A549 (cell line): Measurements from ENCODE around the gene ZC3H13.

ENCODE experiments used
- EP300 ChIP-seq, 2 experiments: fragments of >200 bp; sonication (Bioruptor Twin); formaldehyde crosslinking; IDR thresholded peaks; 2 replicates in 1 of 2; 3 replicates in 1 of 2; pipeline ENCODE4 v1.6.1; 2016 to 2017
- FOSB ChIP-seq: fragments of 250-450 bp; sonication (Bioruptor Pico); IDR thresholded peaks from 2 replicates; pipeline ENCODE4 v1.5.0; 2020; ENCODE audit warnings: mild to moderate bottlenecking, moderate library complexity
- JUN ChIP-seq, 2 experiments: fragments of >200 bp; sonication (Bioruptor Twin); formaldehyde crosslinking; IDR thresholded peaks; 2 replicates in 1 of 2; 3 replicates in 1 of 2; pipeline ENCODE4 v1.6.1; 2016 to 2017
- JUNB ChIP-seq: fragments of >200 bp; sonication (Bioruptor Twin); formaldehyde crosslinking; IDR thresholded peaks from 2 replicates; pipeline ENCODE4 v1.6.1; 2016
- POLR2A ChIP-seq: IDR thresholded peaks from 2 replicates; pipeline ENCODE4 v1.6.1; 2012; ENCODE audit warnings: mild to moderate bottlenecking, low read length
- RFX5 ChIP-seq: fragments of 450-650 bp; IDR thresholded peaks from 2 replicates; pipeline ENCODE4 v1.7.1; 2014; ENCODE audit warnings: antibody characterized with exemption, mild to moderate bottlenecking, moderate library complexity
- RNF2 ChIP-seq: fragments of 200-600 bp; sonication (generic); IDR thresholded peaks from 2 replicates; pipeline ENCODE4 v1.6.1; 2016; ENCODE audit warnings: low read depth, mild to moderate bottlenecking, antibody characterized with exemption, moderate library complexity, borderline replicate concordance
- TP53 ChIP-seq: fragments of 250-450 bp; sonication (Bioruptor Pico); IDR thresholded peaks from 2 replicates; pipeline ENCODE4 v1.5.0; 2021; ENCODE audit warnings: mild to moderate bottlenecking, moderate library complexity
- TF ChIP-seq, protein P1 (sequence below): fragments of >200 bp; sonication (Bioruptor Twin); formaldehyde crosslinking; IDR thresholded peaks from 3 replicates; pipeline ENCODE4 v1.5.1; 2016
- TF ChIP-seq, protein P2 (sequence below): fragments of 450-650 bp; IDR thresholded peaks from 2 replicates; pipeline ENCODE4 v1.6.1; 2014; ENCODE audit warnings: antibody characterized with exemption
- TF ChIP-seq, protein P3 (sequence below): fragments of 200-600 bp; sonication (generic); IDR thresholded peaks from 2 replicates; pipeline ENCODE4 v1.6.1; 2016; ENCODE audit warnings: antibody characterized with exemption, mild to moderate bottlenecking, moderate library complexity
- TF ChIP-seq, protein P4 (sequence below): IDR thresholded peaks from 2 replicates; pipeline ENCODE4 v1.6.1; 2012
- TF ChIP-seq, protein P5 (sequence below): fragments of 150-350 bp; IDR thresholded peaks from 2 replicates; pipeline ENCODE4 v1.6.1; 2014; ENCODE audit warnings: low read depth, mild to moderate bottlenecking, low read length

DNA sequence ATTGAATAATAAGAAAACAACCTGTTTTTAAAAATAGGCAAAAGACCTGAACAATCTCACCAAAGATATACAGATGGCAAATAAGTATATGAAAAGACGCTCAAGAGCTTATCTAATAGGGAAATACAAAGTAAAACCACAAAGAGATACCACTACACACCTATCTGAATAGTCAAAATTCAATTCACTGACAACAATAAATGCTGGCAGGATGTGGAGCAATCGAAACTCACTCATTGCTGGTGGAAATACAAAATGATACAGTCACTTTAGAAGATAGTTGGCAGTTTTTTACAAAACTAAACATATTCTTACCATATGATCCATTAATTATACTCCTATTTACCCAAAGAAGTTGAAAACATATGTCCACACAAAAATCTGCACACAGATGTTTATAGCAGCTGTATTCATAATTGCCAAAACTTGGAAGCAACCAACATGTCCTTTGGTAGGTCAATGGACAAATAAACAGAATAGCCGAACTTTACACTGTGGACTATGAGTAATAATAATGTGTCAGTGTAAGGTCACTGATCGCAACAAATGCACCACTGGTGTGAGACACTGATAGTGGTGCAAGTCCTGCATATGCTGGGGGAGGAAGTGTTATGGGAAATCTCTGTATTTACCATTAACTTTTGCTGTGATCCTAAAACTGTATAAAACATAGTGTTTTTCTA, 20.8 kb downstream of the ZC3H13 start:
- TF ChIP-seq JUNB (no peak), POLR2A (no peak), RFX5 (no peak), EP300 (IDR thresholded peaks at IDR 0.05) (no peak), FOSB (no peak), RNF2 (no peak), TP53 (CRISPR knock-in tag) (no peak), JUN (IDR thresholded peaks at IDR 0.05) (no peak)
- TF ChIP-seq, protein P1, sequence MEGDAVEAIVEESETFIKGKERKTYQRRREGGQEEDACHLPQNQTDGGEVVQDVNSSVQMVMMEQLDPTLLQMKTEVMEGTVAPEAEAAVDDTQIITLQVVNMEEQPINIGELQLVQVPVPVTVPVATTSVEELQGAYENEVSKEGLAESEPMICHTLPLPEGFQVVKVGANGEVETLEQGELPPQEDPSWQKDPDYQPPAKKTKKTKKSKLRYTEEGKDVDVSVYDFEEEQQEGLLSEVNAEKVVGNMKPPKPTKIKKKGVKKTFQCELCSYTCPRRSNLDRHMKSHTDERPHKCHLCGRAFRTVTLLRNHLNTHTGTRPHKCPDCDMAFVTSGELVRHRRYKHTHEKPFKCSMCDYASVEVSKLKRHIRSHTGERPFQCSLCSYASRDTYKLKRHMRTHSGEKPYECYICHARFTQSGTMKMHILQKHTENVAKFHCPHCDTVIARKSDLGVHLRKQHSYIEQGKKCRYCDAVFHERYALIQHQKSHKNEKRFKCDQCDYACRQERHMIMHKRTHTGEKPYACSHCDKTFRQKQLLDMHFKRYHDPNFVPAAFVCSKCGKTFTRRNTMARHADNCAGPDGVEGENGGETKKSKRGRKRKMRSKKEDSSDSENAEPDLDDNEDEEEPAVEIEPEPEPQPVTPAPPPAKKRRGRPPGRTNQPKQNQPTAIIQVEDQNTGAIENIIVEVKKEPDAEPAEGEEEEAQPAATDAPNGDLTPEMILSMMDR: no peak
- TF ChIP-seq, protein P2, sequence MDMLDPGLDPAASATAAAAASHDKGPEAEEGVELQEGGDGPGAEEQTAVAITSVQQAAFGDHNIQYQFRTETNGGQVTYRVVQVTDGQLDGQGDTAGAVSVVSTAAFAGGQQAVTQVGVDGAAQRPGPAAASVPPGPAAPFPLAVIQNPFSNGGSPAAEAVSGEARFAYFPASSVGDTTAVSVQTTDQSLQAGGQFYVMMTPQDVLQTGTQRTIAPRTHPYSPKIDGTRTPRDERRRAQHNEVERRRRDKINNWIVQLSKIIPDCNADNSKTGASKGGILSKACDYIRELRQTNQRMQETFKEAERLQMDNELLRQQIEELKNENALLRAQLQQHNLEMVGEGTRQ: no peak
- TF ChIP-seq, protein P3, sequence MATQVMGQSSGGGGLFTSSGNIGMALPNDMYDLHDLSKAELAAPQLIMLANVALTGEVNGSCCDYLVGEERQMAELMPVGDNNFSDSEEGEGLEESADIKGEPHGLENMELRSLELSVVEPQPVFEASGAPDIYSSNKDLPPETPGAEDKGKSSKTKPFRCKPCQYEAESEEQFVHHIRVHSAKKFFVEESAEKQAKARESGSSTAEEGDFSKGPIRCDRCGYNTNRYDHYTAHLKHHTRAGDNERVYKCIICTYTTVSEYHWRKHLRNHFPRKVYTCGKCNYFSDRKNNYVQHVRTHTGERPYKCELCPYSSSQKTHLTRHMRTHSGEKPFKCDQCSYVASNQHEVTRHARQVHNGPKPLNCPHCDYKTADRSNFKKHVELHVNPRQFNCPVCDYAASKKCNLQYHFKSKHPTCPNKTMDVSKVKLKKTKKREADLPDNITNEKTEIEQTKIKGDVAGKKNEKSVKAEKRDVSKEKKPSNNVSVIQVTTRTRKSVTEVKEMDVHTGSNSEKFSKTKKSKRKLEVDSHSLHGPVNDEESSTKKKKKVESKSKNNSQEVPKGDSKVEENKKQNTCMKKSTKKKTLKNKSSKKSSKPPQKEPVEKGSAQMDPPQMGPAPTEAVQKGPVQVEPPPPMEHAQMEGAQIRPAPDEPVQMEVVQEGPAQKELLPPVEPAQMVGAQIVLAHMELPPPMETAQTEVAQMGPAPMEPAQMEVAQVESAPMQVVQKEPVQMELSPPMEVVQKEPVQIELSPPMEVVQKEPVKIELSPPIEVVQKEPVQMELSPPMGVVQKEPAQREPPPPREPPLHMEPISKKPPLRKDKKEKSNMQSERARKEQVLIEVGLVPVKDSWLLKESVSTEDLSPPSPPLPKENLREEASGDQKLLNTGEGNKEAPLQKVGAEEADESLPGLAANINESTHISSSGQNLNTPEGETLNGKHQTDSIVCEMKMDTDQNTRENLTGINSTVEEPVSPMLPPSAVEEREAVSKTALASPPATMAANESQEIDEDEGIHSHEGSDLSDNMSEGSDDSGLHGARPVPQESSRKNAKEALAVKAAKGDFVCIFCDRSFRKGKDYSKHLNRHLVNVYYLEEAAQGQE: no peak
- TF ChIP-seq, protein P4, sequence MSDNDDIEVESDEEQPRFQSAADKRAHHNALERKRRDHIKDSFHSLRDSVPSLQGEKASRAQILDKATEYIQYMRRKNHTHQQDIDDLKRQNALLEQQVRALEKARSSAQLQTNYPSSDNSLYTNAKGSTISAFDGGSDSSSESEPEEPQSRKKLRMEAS: no peak
- TF ChIP-seq, protein P5, sequence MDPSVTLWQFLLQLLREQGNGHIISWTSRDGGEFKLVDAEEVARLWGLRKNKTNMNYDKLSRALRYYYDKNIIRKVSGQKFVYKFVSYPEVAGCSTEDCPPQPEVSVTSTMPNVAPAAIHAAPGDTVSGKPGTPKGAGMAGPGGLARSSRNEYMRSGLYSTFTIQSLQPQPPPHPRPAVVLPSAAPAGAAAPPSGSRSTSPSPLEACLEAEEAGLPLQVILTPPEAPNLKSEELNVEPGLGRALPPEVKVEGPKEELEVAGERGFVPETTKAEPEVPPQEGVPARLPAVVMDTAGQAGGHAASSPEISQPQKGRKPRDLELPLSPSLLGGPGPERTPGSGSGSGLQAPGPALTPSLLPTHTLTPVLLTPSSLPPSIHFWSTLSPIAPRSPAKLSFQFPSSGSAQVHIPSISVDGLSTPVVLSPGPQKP: no peak
